IMR-90 (cell line): ENCODE data around the gene YPEL2. TPM values are rescaled to one million over a fixed set of nuclear protein-coding genes. Genes with fewer than 3 reads are reported as not detected.

Experiments used
- ATAC-seq: fragments of 200-7000 bp; cut with Tn5 transposase; 2 replicates; pipeline ENCODE4 v1.9.1; 2020; ENCODE audit warnings: low read depth, mild to moderate bottlenecking, moderate library complexity
- BruUV-seq: library from RNA; stranded (reverse); fragments of 400-500 nt; replicated peaks from 2 replicates; lab custom pipeline; 2021; lab: Mats Ljungman, UMichigan
- CTCF ChIA-PET: fragments of 300-600 bp; formaldehyde crosslinking; extraction: SDS; loops from one replicate; lab custom pipeline; 2021; ENCODE audit warnings: antibody characterized with exemption; lab: Yijun Ruan, JAX
- POLR2A ChIA-PET: fragments of 300-600 bp; sonication (Branson Sonifier 250); formaldehyde crosslinking; loops from one replicate; lab custom pipeline; 2022; ENCODE audit warnings: antibody characterized with exemption; ENCODE audit not compliant: unreplicated experiment; lab: Charles Lee
- DNase-seq: peaks from one replicate; pipeline ENCODE4 v3.0.0; 2013
- H2AFZ ChIP-seq: replicated peaks from 2 replicates; pipeline ENCODE3; 2013; ENCODE audit warnings: low read length, mild to moderate bottlenecking; ENCODE audit not compliant: poor library complexity
- H2AK5ac ChIP-seq: 2 replicates; pipeline ENCODE4 v1.6.1; 2013; ENCODE audit warnings: low read depth, low read length, inconsistent platforms
- H2AK9ac ChIP-seq: replicated peaks from 2 replicates; pipeline ENCODE3; 2013; ENCODE audit warnings: mild to moderate bottlenecking, low read depth, low read length, moderate library complexity; ENCODE audit not compliant: poor library complexity
- H2BK120ac ChIP-seq: 2 replicates; pipeline ENCODE4 v1.6.1; 2013; ENCODE audit warnings: low read depth, low read length, inconsistent platforms
- H2BK15ac ChIP-seq: 3 replicates; pipeline ENCODE4 v1.6.1; 2013; ENCODE audit warnings: low read depth, low read length, inconsistent platforms
- H2BK20ac ChIP-seq: 2 replicates; pipeline ENCODE4 v1.6.1; 2013; ENCODE audit warnings: low read depth, mild to moderate bottlenecking, inconsistent platforms, low read length, moderate library complexity
- H2BK5ac ChIP-seq: 2 replicates; pipeline ENCODE4 v1.6.1; 2013; ENCODE audit warnings: mild to moderate bottlenecking, low read depth, low read length, inconsistent platforms; ENCODE audit not compliant: poor library complexity, severe bottlenecking
- H3K14ac ChIP-seq: replicated peaks from 2 replicates; pipeline ENCODE4 v1.6.1; 2013; ENCODE audit warnings: low read depth, low read length, inconsistent platforms
- H3K18ac ChIP-seq: 2 replicates; pipeline ENCODE4 v1.6.1; 2013; ENCODE audit warnings: low read depth, low read length, control low read depth
- H3K23ac ChIP-seq: 2 replicates; pipeline ENCODE4 v1.6.1; 2013; ENCODE audit warnings: low read depth, low read length, inconsistent platforms
- H3K27ac ChIP-seq: 2 replicates; pipeline ENCODE4 v1.5.1; 2013; ENCODE audit warnings: mild to moderate bottlenecking, control low read depth, low read length; ENCODE audit not compliant: insufficient read depth
- H3K27me3 ChIP-seq: 2 replicates; pipeline ENCODE4 v1.6.1; 2013; ENCODE audit warnings: low read length; ENCODE audit not compliant: control insufficient read depth, insufficient read depth
- H3K36me3 ChIP-seq: 2 replicates; pipeline ENCODE4 v1.6.1; 2013; ENCODE audit warnings: low read length, mixed read lengths; ENCODE audit not compliant: control insufficient read depth, insufficient read depth
- H3K4ac ChIP-seq: 2 replicates; pipeline ENCODE4 v1.6.1; 2013; ENCODE audit warnings: low read depth, low read length, inconsistent platforms
- H3K4me1 ChIP-seq: 2 replicates; pipeline ENCODE4 v1.6.1; 2013; ENCODE audit warnings: low read length, mixed read lengths; ENCODE audit not compliant: control insufficient read depth, insufficient read depth
- H3K4me2 ChIP-seq: 2 replicates; pipeline ENCODE4 v1.6.1; 2013; ENCODE audit warnings: low read depth, mild to moderate bottlenecking, control low read depth, low read length, moderate library complexity
- H3K4me3 ChIP-seq: 2 replicates; pipeline ENCODE4 v1.5.1; 2013; ENCODE audit warnings: low read depth, mild to moderate bottlenecking, control low read depth, low read length, moderate library complexity; ENCODE audit not compliant: insufficient read depth
- H3K56ac ChIP-seq: 2 replicates; pipeline ENCODE4 v1.6.1; 2013; ENCODE audit warnings: low read length, inconsistent platforms; ENCODE audit not compliant: insufficient read depth; ENCODE audit errors: extremely low read depth
- H3K79me1 ChIP-seq, 2 experiments: 2 replicates each; pipeline ENCODE4 v1.6.1; 2013; ENCODE audit warnings: low read length in 2 of 2, inconsistent platforms in 1 of 2, low read depth in 1 of 2
- H3K9ac ChIP-seq: 2 replicates; pipeline ENCODE4 v1.6.1; 2013; ENCODE audit warnings: low read depth, low read length, control low read depth
- H3K9me1 ChIP-seq: 2 replicates; pipeline ENCODE4 v1.6.1; 2013; ENCODE audit warnings: low read length, inconsistent platforms; ENCODE audit not compliant: insufficient read depth
- H3K9me3 ChIP-seq: 2 replicates; pipeline ENCODE4 v1.6.1; 2013; ENCODE audit warnings: low read length; ENCODE audit not compliant: control insufficient read depth, insufficient read depth
- H4K20me1 ChIP-seq: 2 replicates; pipeline ENCODE4 v1.6.1; 2013; ENCODE audit warnings: low read length, inconsistent platforms; ENCODE audit not compliant: insufficient read depth
- H4K5ac ChIP-seq: 2 replicates; pipeline ENCODE4 v1.6.1; 2013; ENCODE audit warnings: mild to moderate bottlenecking, low read depth, low read length, control low read depth
- H4K8ac ChIP-seq, 2 experiments: 2 replicates each; pipeline ENCODE4 v1.6.1; 2013; ENCODE audit warnings: low read depth in 2 of 2, low read length in 2 of 2, control low read depth in 1 of 2, inconsistent platforms in 1 of 2
- H4K91ac ChIP-seq: 2 replicates; pipeline ENCODE4 v1.6.1; 2013; ENCODE audit warnings: low read depth, low read length, inconsistent platforms; ENCODE audit not compliant: insufficient read depth
- NFE2L2 ChIP-seq: fragments of 150-350 bp; IDR thresholded peaks from 2 replicates; pipeline ENCODE4 v1.6.1; 2016; ENCODE audit warnings: low read depth, mild to moderate bottlenecking, low read length
- WGBS, 2 experiments: methylation state at CpG; one replicate each; pipeline versions ENCODE4 v1.1.5 to v1.1.7; 2013; ENCODE audit warnings: missing lambda C conversion rate in 2 of 2; ENCODE audit not compliant: insufficient read length in 1 of 2; ENCODE audit errors: extremely low coverage in 2 of 2; 5-methylcytosine and 5-hydroxymethylcytosine counted together
- dilution Hi-C: fragments of 300-500 bp; cut with HindIII; formaldehyde crosslinking; loops from one replicate; pipeline ENCODE4 v1.14.3; 2018; ENCODE audit warnings: low sequenced_read_pairs; ENCODE audit not compliant: unreplicated experiment
- in situ Hi-C: fragments of 300-500 bp; cut with MboI; formaldehyde crosslinking; loops from 3 replicates; pipeline ENCODE4 v1.14.3; 2019; ENCODE audit warnings: low sequenced_read_pairs, inconsistent platforms, mixed read lengths
- intact Hi-C: fragments of 100-400 bp; cut with micrococcal nuclease; formaldehyde crosslinking; loops from 2 replicates; pipeline ENCODE4 v1.10.0; 2022
- microRNA-seq, 2 experiments: library from miRNA; stranded (forward) in 1 of 2; unstranded in 1 of 2; fragments of 10-50 nt in 1 of 2; fragments of <30 nt in 1 of 2; gene quantifications in 1 of 2; microRNA quantifications in 1 of 2; one replicate each; pipeline versions ENCODE3 to v1.1.0; 2013 to 2020; ENCODE audit not compliant: insufficient read depth in 1 of 2, insufficient read length in 1 of 2, unreplicated experiment in 1 of 2
- polyA plus RNA-seq, 3 experiments: library from polyadenylated mRNA; depleted of rRNA; stranded (reverse); fragments of >200 nt; gene quantifications; 2 replicates each; pipeline ENCODE4 v1.2.3, GENCODE V29; 2012; ENCODE audit warnings: low replicate concordance in 1 of 3
- small RNA-seq, 5 experiments: library from RNA; depleted of rRNA; stranded (forward); fragments of <200 nt; gene quantifications; one replicate each; pipeline ENCODE3, GENCODE V24; 2012
- total RNA-seq: library from RNA; depleted of rRNA; stranded (reverse); fragments of >200 nt; gene quantifications from 2 replicates; pipeline ENCODE4 v1.2.3, GENCODE V29; 2012; rRNA removed

The YPEL2 gene
- total and polyA plus RNA-seq, 2 of the 4 experiments (the other 2 are of a cell fraction) = 2.3 to 3.4 TPM

DNA sequence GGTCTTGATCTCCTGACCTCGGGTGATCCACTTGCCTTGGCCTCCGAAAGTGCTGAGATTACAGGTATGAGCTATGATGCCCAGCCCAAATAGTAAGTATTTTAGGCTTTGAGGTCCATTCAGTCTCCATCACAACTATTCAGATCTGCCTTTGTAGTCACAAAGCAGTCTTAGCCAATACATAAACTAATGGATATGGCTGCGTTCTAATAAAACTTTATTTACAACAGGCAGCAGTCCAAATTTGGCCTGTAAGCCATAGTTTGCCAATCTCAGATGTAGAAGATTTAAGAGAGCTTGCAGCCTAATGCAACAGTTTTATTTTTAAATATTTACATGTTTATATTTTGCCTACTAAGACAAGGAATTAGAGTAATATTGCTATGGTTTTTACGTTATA lies 111.7 kb downstream of the YPEL2 start:
- intact Hi-C loops = loop anchor here (5.0 kb wide), 1 partner anchor 221 kb away; the partner anchor contains the start of gene GDPD1
- Histone ChIP-seq H4K8ac (no peak overlapping the region), H3K14ac (no peak overlapping the region), H3K23ac (no peak overlapping the region), H3K27me3 (no peaks in the 10 kb centered on the region), H3K4me1 (peaks cover 5% of the 10 kb centered on the region), H3K79me1 (no peaks in the 10 kb centered on the region), H3K4me2 (no peak overlapping the region), H3K18ac (no peak overlapping the region), H4K91ac (no peak overlapping the region), H2BK15ac (no peak overlapping the region), H2BK20ac (no peak overlapping the region), H4K5ac (no peak overlapping the region), H3K56ac (no peak overlapping the region), H3K9ac (no peak overlapping the region), H3K9me3 (no peaks in the 10 kb centered on the region), H2AK5ac (no peak overlapping the region), H2AFZ (no peak overlapping the region), H3K9me1 (no peaks in the 10 kb centered on the region), H3K4me3 (no peak overlapping the region), H2AK9ac (no peak overlapping the region), H2BK5ac (no peak overlapping the region), H3K36me3 (no peaks in the 10 kb centered on the region), H3K4ac (no peak overlapping the region), H4K20me1 (no peaks in the 10 kb centered on the region), H2BK120ac (no peak overlapping the region), H3K27ac (no peak overlapping the region)
- ATAC-seq (no peak), DNase-seq (no peak)
- ChIA-PET POLR2A (no interaction called here), CTCF (interaction anchor here (0.6 to 1.1 kb wide), 2 partner anchors 114 to 356 kb away, joined by 3 read pairs; no protein-coding TSS in a partner anchor)
- in situ Hi-C loops = loop anchor here (5.0 kb wide), 1 partner anchor 131 kb away; no protein-coding TSS in a partner anchor
- dilution Hi-C loops = no loop called here
- no CpG with 5 or more reads among the region's 4 CpGs for WGBS, 2 experiments
- no TSS peak for BruUV-seq
- no peak for TF ChIP-seq NFE2L2

Small RNA genes within 50 kb of the gene (microRNA-seq; reads per million reads assigned to microRNA genes)
- 0 reads per million in 2 experiments for gene MIR4729

Small RNA genes within 50 kb of the gene (small RNA-seq; reads per million reads assigned to genes)
- gene MIR4729 = 0 reads per million in 5 experiments

Other genes starting within 250 kb of the YPEL2 start
- 24.9 and 33.1 TPM in 2 replicates for gene TRIM37, start 224.8 kb upstream of the YPEL2 start, total RNA-seq
- gene TRIM37, start 224.8 kb upstream of the YPEL2 start, polyA plus RNA-seq (2012; rRNA removed) = 9.4 and 12.1 TPM in 2 replicates
- 38.7 and 78.6 TPM in 2 replicates for gene SKA2, start 176.5 kb upstream of the YPEL2 start, total RNA-seq
- gene SKA2, start 176.5 kb upstream of the YPEL2 start, polyA plus RNA-seq (2012; rRNA removed) = 21.3 and 30.4 TPM in 2 replicates
- 8.6 and 19.7 TPM in 2 replicates for gene PRR11, start 175.9 kb upstream of the YPEL2 start, total RNA-seq
- 24.0 and 25.6 TPM in 2 replicates for gene PRR11, start 175.9 kb upstream of the YPEL2 start, polyA plus RNA-seq (2012; rRNA removed)
- gene SMG8, start 121.6 kb upstream of the YPEL2 start, total RNA-seq = 17.5 and 21.7 TPM in 2 replicates
- 8.4 and 10.2 TPM in 2 replicates for gene SMG8, start 121.6 kb upstream of the YPEL2 start, polyA plus RNA-seq (2012; rRNA removed)
- gene GDPD1, start 111.1 kb upstream of the YPEL2 start, total RNA-seq = 0.72 and 1.1 TPM in 2 replicates
- gene GDPD1, start 111.1 kb upstream of the YPEL2 start, polyA plus RNA-seq (2012; rRNA removed) = 0.37 and 0.84 TPM in 2 replicates
- gene DHX40, start 234.0 kb downstream of the YPEL2 start, total RNA-seq = 44.4 and 54.2 TPM in 2 replicates
- 13.2 and 17.4 TPM in 2 replicates for gene DHX40, start 234.0 kb downstream of the YPEL2 start, polyA plus RNA-seq (2012; rRNA removed)